Muscle of leg (tissue), 11 donors: ENCODE data around the gene LRRC51. TPM values are rescaled to one million over a fixed set of nuclear protein-coding genes. Genes with fewer than 3 reads are reported as not detected.

Experiments
- DNase-seq: peaks from one replicate; pipeline ENCODE4 v3.0.0; 2013
- H3K27ac ChIP-seq: one replicate; pipeline ENCODE4 v1.5.1; 2013; ENCODE audit warnings: mild to moderate bottlenecking, low read length, control low read depth
- H3K27me3 ChIP-seq: one replicate; pipeline ENCODE4 v1.6.1; 2013; ENCODE audit warnings: low read length; ENCODE audit not compliant: control insufficient read depth, insufficient read depth
- H3K36me3 ChIP-seq: one replicate; pipeline ENCODE4 v1.6.1; 2013; ENCODE audit warnings: low read length; ENCODE audit not compliant: control insufficient read depth, insufficient read depth
- H3K4me1 ChIP-seq: one replicate; pipeline ENCODE4 v1.6.1; 2013; ENCODE audit warnings: low read length; ENCODE audit not compliant: control insufficient read depth, insufficient read depth
- H3K4me3 ChIP-seq: one replicate; pipeline ENCODE4 v1.5.1; 2013; ENCODE audit warnings: low read length, control low read depth
- H3K9me3 ChIP-seq: replicated peaks from 2 replicates; pipeline ENCODE4 v1.6.1; 2013; ENCODE audit warnings: low read depth, low read length; ENCODE audit not compliant: control insufficient read depth
- WGBS: methylation state at CpG from one replicate; pipeline ENCODE4 v1.1.5; 2013; ENCODE audit warnings: missing lambda C conversion rate; ENCODE audit not compliant: insufficient coverage; 5-methylcytosine and 5-hydroxymethylcytosine counted together
- polyA plus RNA-seq, 8 donors: library from polyadenylated mRNA; unstranded; fragments of 120-200 nt; gene quantifications; one replicate each; pipeline versions ENCODE4 v1.2.1 to v1.2.3, GENCODE V29; 2013; ENCODE audit warnings: inconsistent platforms in 1 of 8, low replicate concordance in 1 of 8; ENCODE audit not compliant: insufficient read length in 8 of 8, insufficient read depth in 1 of 8
- total RNA-seq: library from RNA; stranded (reverse); fragments of 120-200 nt; gene quantifications from one replicate; pipeline ENCODE4 v1.2.4, GENCODE V29; 2013

The LRRC51 gene
- total and polyA plus RNA-seq, 9 donors: 3.4 to 9.5 (median 7.4) TPM

- H3K4me3 ChIP-seq: no peak overlapping the region
- H3K27ac ChIP-seq: no peak overlapping the region
- H3K36me3 ChIP-seq: peaks cover 18% of the 10 kb centered on the region
- WGBS: 90% methylated on average over 1 of the region's 1 CpG
- H3K9me3 ChIP-seq: no peaks in the 10 kb centered on the region
- peaks cover 9% of the 10 kb centered on the region for H3K4me1 ChIP-seq
- no peak for DNase-seq
- no peaks in the 10 kb centered on the region for H3K27me3 ChIP-seq
Measured at GRCh38 chr11:72084965-72085364, 4.3 kb downstream of the LRRC51 start.

GRCh38 chr11:72085621-72086351 lies 5.1 kb downstream of the LRRC51 start:
- Histone ChIP-seq H3K9me3 (no peaks in the 10 kb centered on the region), H3K27ac (no peak overlapping the region), H3K27me3 (no peaks in the 10 kb centered on the region), H3K4me3 (no peak overlapping the region), H3K4me1 (peaks cover 9% of the 10 kb centered on the region), H3K36me3 (peaks cover 24% of the 10 kb centered on the region)
- no peak for DNase-seq
- WGBS: no CpG with 5 or more reads among the region's 3 CpGs

- Histone ChIP-seq H3K27me3 (no peaks in the 10 kb centered on the region), H3K4me3 (no peak overlapping the region), H3K4me1 (peaks cover 9% of the 10 kb centered on the region), H3K27ac (no peak overlapping the region), H3K36me3 (peaks cover 36% of the 10 kb centered on the region), H3K9me3 (no peaks in the 10 kb centered on the region)
- DNase-seq: no peak
- 90% methylated on average over 2 of the region's 4 CpGs for WGBS
Measured at GRCh38 chr11:72088076-72088808, 7.6 kb downstream of the LRRC51 start.

GRCh38 chr11:72091292-72091691 lies 10.6 kb downstream of the LRRC51 start:
- no CpG with 5 or more reads among the region's 4 CpGs for WGBS
- Histone ChIP-seq H3K27ac (no peak overlapping the region), H3K9me3 (no peaks in the 10 kb centered on the region), H3K27me3 (no peaks in the 10 kb centered on the region), H3K4me1 (peaks cover 7% of the 10 kb centered on the region), H3K4me3 (no peak overlapping the region), H3K36me3 (peaks cover 47% of the 10 kb centered on the region)
- peak; percentile 86 for DNase-seq

- H3K4me3 ChIP-seq: no peak overlapping the region
- WGBS: 100% methylated on average over 2 of the region's 3 CpGs
Measured at GRCh38 chr11:72098741-72099140, 18.1 kb downstream of the LRRC51 start.

GRCh38 chr11:72100009-72100408 lies 19.4 kb downstream of the LRRC51 start:
- Histone ChIP-seq H3K4me3 (no peak overlapping the region), H3K36me3 (peaks cover 49% of the 10 kb centered on the region), H3K9me3 (no peaks in the 10 kb centered on the region), H3K27me3 (no peaks in the 10 kb centered on the region), H3K4me1 (peaks cover 18% of the 10 kb centered on the region), H3K27ac (no peak overlapping the region)
- DNase-seq: no peak
- 91% methylated on average over 3 of the region's 3 CpGs for WGBS

More at GRCh38 chr11:72098741-72099140, 18.1 kb downstream of the LRRC51 start:
- Histone ChIP-seq H3K9me3 (no peaks in the 10 kb centered on the region), H3K4me1 (peaks cover 16% of the 10 kb centered on the region), H3K36me3 (peaks cover 56% of the 10 kb centered on the region), H3K27me3 (no peaks in the 10 kb centered on the region), H3K27ac (no peak overlapping the region)
- no peak for DNase-seq

- Histone ChIP-seq H3K27ac (no peak overlapping the region), H3K4me3 (no peak overlapping the region), H3K36me3 (peaks cover 46% of the 10 kb centered on the region), H3K4me1 (peaks cover 18% of the 10 kb centered on the region), H3K27me3 (no peaks in the 10 kb centered on the region), H3K9me3 (no peaks in the 10 kb centered on the region)
- WGBS: 44% methylated on average over 1 of the region's 1 CpG
- DNase-seq: no peak
Measured at GRCh38 chr11:72100462-72100861, 19.8 kb downstream of the LRRC51 start.

- Histone ChIP-seq H3K9me3 (no peaks in the 10 kb centered on the region), H3K4me3 (peak overlapping the region; percentile 85), H3K4me1 (peaks cover 18% of the 10 kb centered on the region), H3K27ac (peak overlapping the region; percentile 92), H3K27me3 (no peaks in the 10 kb centered on the region), H3K36me3 (peaks cover 38% of the 10 kb centered on the region)
- no peak for DNase-seq
- WGBS: 15% methylated on average over 1 of the region's 4 CpGs
Measured at GRCh38 chr11:72102162-72102561, 21.5 kb downstream of the LRRC51 start.

- H3K9me3 ChIP-seq: no peaks in the 10 kb centered on the region
- H3K4me1 ChIP-seq: peaks cover 18% of the 10 kb centered on the region
- DNase-seq: no peak
- peak overlapping the region; percentile 92 for H3K27ac ChIP-seq
- peaks cover 34% of the 10 kb centered on the region for H3K36me3 ChIP-seq
- H3K27me3 ChIP-seq: no peaks in the 10 kb centered on the region
- WGBS: 7% methylated on average over 5 of the region's 9 CpGs
- peak overlapping the region; percentile 85 for H3K4me3 ChIP-seq
Measured at GRCh38 chr11:72102631-72102945, 21.9 kb downstream of the LRRC51 start.

- peaks cover 18% of the 10 kb centered on the region for H3K4me1 ChIP-seq
- no peaks in the 10 kb centered on the region for H3K27me3 ChIP-seq
- H3K4me3 ChIP-seq: peak within 1 kb of the TSS; percentile 85
- H3K36me3 ChIP-seq: peaks cover 31% of the 10 kb centered on the region
- H3K27ac ChIP-seq: peak within 1 kb of the TSS; percentile 92
- DNase-seq: peak; percentile 100
- H3K9me3 ChIP-seq: no peaks in the 10 kb centered on the region
- WGBS: under 1% methylated on average over 47 of the region's 64 CpGs
Measured at GRCh38 chr11:72102946-72103753, 22.5 kb downstream of the LRRC51 start, which contains the start of gene LAMTOR1. TSS of gene LAMTOR1 (minus strand) at chr11:72103297. CDS start at chr11:72103224, 73 bp downstream.
